Bronchial epithelial cell (primary cell): ENCODE measurements around the gene RBFOX1. TPM values are rescaled to one million over a fixed set of nuclear protein-coding genes. Genes with fewer than 3 reads are reported as not detected.

Experiments used
- DNase-seq: peaks from one replicate; pipeline ENCODE4 v3.0.0-alpha.2; 2010; ENCODE audit warnings: low read depth
- FAIRE-seq: peaks from 2 replicates; lab custom pipeline; 2011; peaks lifted over from hg19 to GRCh38; lab: Jason Lieb, UNC
- H3K27me3 ChIP-seq: 2 replicates; pipeline ENCODE4 v1.5.1; 2011; ENCODE audit warnings: low read length; ENCODE audit not compliant: control insufficient read depth, insufficient read depth
- H3K36me3 ChIP-seq: 2 replicates; pipeline ENCODE4 v1.5.1; 2011; ENCODE audit warnings: low read length; ENCODE audit not compliant: control insufficient read depth, insufficient read depth
- H3K4me3 ChIP-seq: 2 replicates; pipeline ENCODE4 v1.5.1; 2011; ENCODE audit warnings: mild to moderate bottlenecking, low read depth, low read length, control low read depth
- total RNA-seq: library from RNA; depleted of rRNA; stranded (reverse); fragments of >200 nt; gene quantifications from 2 replicates; pipeline ENCODE4 v1.2.1, GENCODE V29; 2014
- TF ChIP-seq, protein P1 (sequence below): IDR thresholded peaks from 2 replicates; pipeline ENCODE4 v1.5.1; 2011; ENCODE audit warnings: mild to moderate bottlenecking, moderate library complexity, low read length, control low read depth, inconsistent platforms; ENCODE audit not compliant: insufficient read depth, severe bottlenecking

RBFOX1 gene
- total RNA-seq, 1 donor from 2014 or later = not detected

DNA sequence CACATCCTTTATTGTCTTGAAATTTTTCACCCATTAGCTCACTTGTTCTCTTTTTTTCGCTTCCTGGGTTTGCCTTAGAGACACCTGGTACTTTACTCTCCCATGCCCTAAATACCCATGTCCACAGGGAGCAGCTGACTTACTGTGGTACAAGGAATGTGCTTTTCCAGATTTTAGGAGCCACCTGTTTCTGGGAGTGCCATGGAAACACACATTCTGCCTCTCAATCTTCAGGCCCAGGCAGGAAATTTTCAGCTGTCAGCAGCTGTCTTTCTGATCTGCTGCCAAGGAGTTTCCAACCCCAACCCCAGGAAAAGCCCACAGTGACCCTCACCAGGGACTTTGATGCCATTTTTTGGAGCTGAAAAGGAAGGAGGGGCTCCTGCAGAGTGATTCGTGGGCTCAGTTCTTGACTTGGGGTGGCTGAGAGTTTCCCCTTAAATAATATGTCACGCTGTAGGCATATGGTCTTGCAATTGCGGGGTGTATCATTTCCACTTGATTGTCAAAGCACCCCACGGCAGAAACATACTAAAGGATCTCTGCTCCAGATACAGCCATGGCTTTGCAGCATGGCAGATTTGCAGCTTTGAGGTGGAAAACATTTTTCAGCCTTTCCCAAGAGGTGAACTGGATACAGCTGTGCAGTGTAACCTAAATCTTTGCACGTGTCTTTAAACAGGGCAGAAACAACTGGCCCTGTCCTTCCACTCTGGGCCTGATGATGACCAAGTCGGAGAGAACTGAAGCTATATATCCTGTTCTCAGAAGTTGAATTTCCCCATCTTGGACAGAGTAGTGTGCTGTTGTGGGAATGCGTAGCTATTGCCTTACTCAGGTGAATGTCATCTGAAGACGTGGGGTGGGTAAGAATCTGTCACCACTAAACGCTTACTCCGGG is 19.2 kb downstream of the RBFOX1 start:
- FAIRE-seq (no peak), DNase-seq (no peak)
- Histone ChIP-seq H3K36me3 (no peaks in the 10 kb centered on the region), H3K4me3 (no peak overlapping the region), H3K27me3 (no peaks in the 10 kb centered on the region)
- TF ChIP-seq, protein P1, sequence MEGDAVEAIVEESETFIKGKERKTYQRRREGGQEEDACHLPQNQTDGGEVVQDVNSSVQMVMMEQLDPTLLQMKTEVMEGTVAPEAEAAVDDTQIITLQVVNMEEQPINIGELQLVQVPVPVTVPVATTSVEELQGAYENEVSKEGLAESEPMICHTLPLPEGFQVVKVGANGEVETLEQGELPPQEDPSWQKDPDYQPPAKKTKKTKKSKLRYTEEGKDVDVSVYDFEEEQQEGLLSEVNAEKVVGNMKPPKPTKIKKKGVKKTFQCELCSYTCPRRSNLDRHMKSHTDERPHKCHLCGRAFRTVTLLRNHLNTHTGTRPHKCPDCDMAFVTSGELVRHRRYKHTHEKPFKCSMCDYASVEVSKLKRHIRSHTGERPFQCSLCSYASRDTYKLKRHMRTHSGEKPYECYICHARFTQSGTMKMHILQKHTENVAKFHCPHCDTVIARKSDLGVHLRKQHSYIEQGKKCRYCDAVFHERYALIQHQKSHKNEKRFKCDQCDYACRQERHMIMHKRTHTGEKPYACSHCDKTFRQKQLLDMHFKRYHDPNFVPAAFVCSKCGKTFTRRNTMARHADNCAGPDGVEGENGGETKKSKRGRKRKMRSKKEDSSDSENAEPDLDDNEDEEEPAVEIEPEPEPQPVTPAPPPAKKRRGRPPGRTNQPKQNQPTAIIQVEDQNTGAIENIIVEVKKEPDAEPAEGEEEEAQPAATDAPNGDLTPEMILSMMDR = no peak

DNA sequence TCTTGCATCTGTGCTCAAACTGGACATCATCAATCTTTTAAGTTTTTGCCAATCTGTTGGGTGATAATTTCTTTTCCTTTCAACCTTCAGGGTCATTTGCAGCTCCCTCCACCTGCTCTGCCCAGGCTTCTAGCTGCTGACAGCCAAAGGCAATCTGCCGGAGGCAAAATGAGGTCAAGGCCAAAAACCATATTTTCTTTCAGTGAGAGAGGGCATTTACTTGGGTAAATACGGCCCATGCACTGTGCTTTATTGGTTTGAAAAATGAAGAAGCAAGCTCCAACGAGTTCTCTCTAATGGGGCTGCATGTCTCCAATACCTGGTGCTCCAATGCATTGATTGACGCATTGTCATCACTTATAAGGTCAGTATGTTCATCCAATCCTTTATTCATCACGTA is 23.1 kb downstream of the RBFOX1 start:
- Histone ChIP-seq H3K4me3 (no peak overlapping the region), H3K36me3 (no peaks in the 10 kb centered on the region), H3K27me3 (no peaks in the 10 kb centered on the region)
- DNase-seq (no peak), FAIRE-seq (no peak)
- TF ChIP-seq, protein P1 = no peak

DNA sequence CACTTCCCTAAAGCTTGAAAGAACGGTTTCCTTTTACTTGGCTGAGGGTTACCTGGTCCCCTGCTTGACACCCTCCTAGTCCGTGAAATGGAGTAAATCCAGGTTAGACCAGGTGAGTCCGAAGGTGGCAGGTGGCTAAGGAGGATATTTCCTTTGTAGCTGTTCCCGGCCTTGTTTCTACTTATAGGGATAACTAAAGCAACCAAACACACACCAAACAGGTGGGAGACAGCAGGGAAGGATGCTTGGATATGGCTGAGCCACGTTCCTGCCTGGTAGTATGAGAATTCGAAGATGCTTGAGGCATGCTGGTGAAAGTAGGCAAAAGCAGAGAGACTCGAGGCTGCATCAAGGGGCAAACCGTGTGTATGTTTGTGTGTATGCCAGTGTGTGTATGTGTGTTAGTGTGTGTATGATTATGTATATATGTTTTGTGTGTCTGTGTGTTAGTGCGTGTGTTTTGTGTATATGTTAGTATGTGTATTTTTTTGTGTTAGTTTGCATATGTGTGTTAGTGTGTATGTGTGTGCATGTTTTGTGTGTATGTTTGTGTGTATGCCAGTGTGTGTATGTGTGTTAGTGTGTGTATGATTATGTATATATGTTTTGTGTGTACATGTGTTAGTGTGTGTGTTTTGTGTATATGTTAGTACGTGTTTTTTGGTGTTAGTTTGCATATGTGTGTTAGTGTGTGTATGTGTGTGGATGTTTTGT is 28.9 kb downstream of the RBFOX1 start:
- FAIRE-seq = no peak
- TF ChIP-seq, protein P1 = no peak
- H3K4me3 ChIP-seq = no peak overlapping the region
- DNase-seq = no peak
- H3K36me3 ChIP-seq = no peaks in the 10 kb centered on the region
- H3K27me3 ChIP-seq = no peaks in the 10 kb centered on the region

DNA sequence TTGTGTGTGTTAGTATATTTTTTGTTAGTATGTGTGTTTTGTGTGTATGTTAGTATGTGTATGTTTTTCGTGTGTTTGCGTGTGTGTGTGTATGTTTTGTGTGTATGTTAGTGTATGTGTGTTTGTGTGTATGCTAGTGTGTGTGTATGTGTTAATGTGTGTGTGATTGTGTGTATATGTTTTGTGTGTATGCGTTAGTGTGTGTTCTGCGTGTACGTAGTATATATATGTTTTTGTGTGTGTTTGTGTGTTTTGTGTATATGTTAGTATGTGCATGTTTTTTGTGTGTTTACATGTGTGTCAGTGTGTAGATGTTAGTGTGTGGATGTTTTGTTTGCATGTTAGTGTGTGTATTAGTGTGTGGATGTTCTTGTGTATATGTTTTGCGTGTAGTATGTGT is 29.6 kb downstream of the RBFOX1 start:
- DNase-seq (no peak), FAIRE-seq (no peak)
- H3K4me3 ChIP-seq = no peak overlapping the region
- TF ChIP-seq, protein P1 = no peak
- no peaks in the 10 kb centered on the region for H3K36me3 ChIP-seq
- no peaks in the 10 kb centered on the region for H3K27me3 ChIP-seq

DNA sequence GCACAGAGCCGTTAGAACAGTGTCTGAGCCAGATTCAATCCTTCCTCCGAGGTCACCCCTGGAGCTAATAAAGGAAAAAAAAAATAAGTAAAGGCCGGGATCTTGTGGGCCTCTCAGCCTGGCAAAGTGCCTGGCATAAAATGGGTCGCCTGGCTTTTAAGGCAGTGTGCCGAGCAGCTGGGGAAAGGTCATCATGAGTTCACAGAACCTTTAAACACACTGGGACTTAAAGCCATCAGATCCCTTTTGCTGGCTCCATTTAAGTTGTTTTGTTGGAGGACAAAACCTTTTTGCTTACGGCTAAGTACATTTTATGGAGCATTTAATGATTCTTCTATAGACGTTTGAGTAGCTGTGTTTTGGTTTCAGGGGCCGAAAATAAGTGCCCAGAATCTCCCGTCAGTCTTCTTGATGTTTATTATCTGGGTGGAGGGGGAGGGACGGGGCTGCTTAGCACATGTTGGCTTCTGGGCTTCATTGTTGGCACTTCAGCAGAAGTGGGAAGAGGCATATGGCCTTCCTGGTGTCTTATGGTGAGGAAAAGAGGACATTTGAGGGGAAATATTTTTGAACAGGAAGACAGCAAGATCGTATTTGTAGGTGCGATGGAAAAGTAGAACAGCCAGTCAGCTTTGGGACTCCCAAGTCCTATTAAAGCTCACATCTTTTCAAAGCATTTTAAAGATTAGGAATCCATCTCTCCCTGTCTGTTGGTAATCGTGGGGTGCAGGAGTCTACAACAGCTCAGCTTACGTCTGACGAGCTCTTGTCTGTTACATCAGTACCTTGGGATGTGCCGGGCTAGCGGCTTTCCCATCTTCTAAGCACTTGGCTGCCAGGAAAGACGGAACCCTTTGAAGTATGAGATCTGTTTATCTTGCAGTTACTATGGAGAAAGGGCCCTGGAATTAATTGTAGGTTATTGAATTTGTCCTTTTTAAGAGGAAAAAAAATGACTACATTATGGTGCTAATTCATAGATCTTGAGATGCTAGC is 31.1 kb downstream of the RBFOX1 start:
- TF ChIP-seq, protein P1 = no peak
- no peak for DNase-seq
- no peaks in the 10 kb centered on the region for H3K36me3 ChIP-seq
- FAIRE-seq = no peak
- no peak overlapping the region for H3K4me3 ChIP-seq
- no peaks in the 10 kb centered on the region for H3K27me3 ChIP-seq
